OCI-LY7 (cell line): Measurements from ENCODE around the gene USF2. TPM values are rescaled to one million over a fixed set of nuclear protein-coding genes. Genes with fewer than 3 reads are reported as not detected.

Experiments used
- BruUV-seq: library from RNA; stranded (reverse); fragments of 400-500 nt; replicated peaks from 2 replicates; lab custom pipeline; 2021; lab: Mats Ljungman, UMichigan
- CTCF ChIA-PET: fragments of 300-600 bp; sonication (Branson Sonifier 250); formaldehyde crosslinking; loops from one replicate; lab custom pipeline; 2022; ENCODE audit warnings: antibody characterized with exemption; ENCODE audit not compliant: unreplicated experiment; lab: Charles Lee
- POLR2A ChIA-PET: fragments of 300-600 bp; sonication (Branson Sonifier 250); formaldehyde crosslinking; loops from one replicate; lab custom pipeline; 2022; ENCODE audit warnings: antibody characterized with exemption; lab: Charles Lee
- DNase-seq: peaks from one replicate; pipeline ENCODE4 v3.0.0-alpha.2; 2015; ENCODE audit warnings: low spot score
- H2AFZ ChIP-seq: fragments of 200-600 bp; sonication (generic), shearing (Covaris generic); 2 replicates; pipeline ENCODE4 v1.6.1; 2014; ENCODE audit warnings: mild to moderate bottlenecking, antibody characterized with exemption, low read length, moderate library complexity
- H3K27ac ChIP-seq: fragments of 200-600 bp; sonication (generic); 2 replicates; pipeline ENCODE4 v1.5.1; 2014; ENCODE audit warnings: mixed run types, low read depth, mild to moderate bottlenecking, moderate library complexity, low read length, inconsistent platforms; ENCODE audit not compliant: poor library complexity, severe bottlenecking
- H3K36me3 ChIP-seq: fragments of 200-600 bp; sonication (generic); 2 replicates; pipeline ENCODE4 v1.6.1; 2014; ENCODE audit warnings: mild to moderate bottlenecking, antibody characterized with exemption, low read length, moderate library complexity, mixed read lengths; ENCODE audit not compliant: insufficient read depth
- H3K4me1 ChIP-seq: fragments of 200-600 bp; sonication (generic); 2 replicates; pipeline ENCODE4 v1.5.1; 2014; ENCODE audit warnings: mild to moderate bottlenecking, low read length; ENCODE audit not compliant: insufficient read depth, poor library complexity, severe bottlenecking
- H3K4me2 ChIP-seq: fragments of 200-600 bp; sonication (generic); 2 replicates; pipeline ENCODE4 v1.6.1; 2014; ENCODE audit warnings: mild to moderate bottlenecking, low read length
- H3K4me3 ChIP-seq: fragments of 200-600 bp; sonication (generic); 2 replicates; pipeline ENCODE4 v1.5.1; 2014; ENCODE audit warnings: mild to moderate bottlenecking, low read depth, low read length; ENCODE audit not compliant: poor library complexity, severe bottlenecking
- H3K79me2 ChIP-seq: fragments of 200-600 bp; sonication (generic); 2 replicates; pipeline ENCODE4 v1.6.1; 2016; ENCODE audit warnings: low read depth, mild to moderate bottlenecking, low read length, moderate library complexity, mixed read lengths; ENCODE audit not compliant: insufficient read depth
- H3K9me2 ChIP-seq: fragments of 200-600 bp; sonication (generic); 2 replicates; pipeline ENCODE4 v1.6.1; 2016; ENCODE audit warnings: mild to moderate bottlenecking, low read length, mixed read lengths; ENCODE audit not compliant: insufficient read depth
- H3K9me3 ChIP-seq: fragments of 200-600 bp; sonication (generic); 2 replicates; pipeline ENCODE4 v1.6.1; 2014; ENCODE audit warnings: mild to moderate bottlenecking, mixed run types, low read length, mixed read lengths
- H4K20me1 ChIP-seq: fragments of 200-600 bp; sonication (generic); 2 replicates; pipeline ENCODE4 v1.6.1; 2014; ENCODE audit warnings: mild to moderate bottlenecking, antibody characterized with exemption, low read length, moderate library complexity, mixed read lengths; ENCODE audit not compliant: insufficient read depth
- CTCF ChIP-seq: fragments of 200-600 bp; sonication (generic); conservative IDR thresholded peaks from 2 replicates; pipeline ENCODE4 v1.5.1; 2014; ENCODE audit warnings: mild to moderate bottlenecking, antibody characterized with exemption, low read length, moderate library complexity, mixed read lengths
- EZH2phosphoT487 ChIP-seq: fragments of 200-600 bp; sonication (generic); IDR thresholded peaks from 2 replicates; pipeline ENCODE4 v1.6.1; 2018; ENCODE audit warnings: low read depth, borderline replicate concordance, mild to moderate bottlenecking, mixed run types, antibody characterized with exemption, low read length, moderate library complexity, mixed read lengths
- intact Hi-C: fragments of 100-400 bp; cut with micrococcal nuclease; formaldehyde crosslinking; loops from one replicate; pipeline ENCODE4 v1.10.0; 2022; ENCODE audit not compliant: unreplicated experiment
- total RNA-seq, 2 experiments: library from RNA; depleted of rRNA in 1 of 2; stranded (reverse); fragments of >200 nt in 1 of 2; shearing (Covaris generic) in 1 of 2; gene quantifications; 2 replicates each; pipeline ENCODE4 v1.2.3, GENCODE V29; 2014 to 2022

Gene USF2
- total RNA-seq, 2 experiments from 2014 or later = 105 to 155 TPM

GRCh38 chr19:35254341-35255297, 14.1 kb upstream of the USF2 start:
- H3K4me3 ChIP-seq = no peak overlapping the region
- TF ChIP-seq EZH2phosphoT487 (no peak), CTCF (no peak)
- no TSS peak for BruUV-seq
- ChIA-PET POLR2A (interaction anchor here (0.6 kb wide), 1 partner anchor 262 kb away, joined by 3 read pairs; no protein-coding TSS in a partner anchor), CTCF (no interaction called here)
- H3K4me2 ChIP-seq = no peak overlapping the region
- no peaks in the 10 kb centered on the region for H4K20me1 ChIP-seq
- DNase-seq = no peak
- no peaks in the 10 kb centered on the region for H3K9me3 ChIP-seq
- intact Hi-C loops = no loop called here
- peaks cover 46% of the 10 kb centered on the region for H3K36me3 ChIP-seq
- H3K79me2 ChIP-seq = peaks cover 3% of the 10 kb centered on the region; the same call in 1 of the 2 replicates
- H3K27ac ChIP-seq = no peak overlapping the region
- H3K9me2 ChIP-seq = no peaks in the 10 kb centered on the region
- H3K4me1 ChIP-seq = peaks cover 10% of the 10 kb centered on the region
- H2AFZ ChIP-seq = no peak overlapping the region

DNA sequence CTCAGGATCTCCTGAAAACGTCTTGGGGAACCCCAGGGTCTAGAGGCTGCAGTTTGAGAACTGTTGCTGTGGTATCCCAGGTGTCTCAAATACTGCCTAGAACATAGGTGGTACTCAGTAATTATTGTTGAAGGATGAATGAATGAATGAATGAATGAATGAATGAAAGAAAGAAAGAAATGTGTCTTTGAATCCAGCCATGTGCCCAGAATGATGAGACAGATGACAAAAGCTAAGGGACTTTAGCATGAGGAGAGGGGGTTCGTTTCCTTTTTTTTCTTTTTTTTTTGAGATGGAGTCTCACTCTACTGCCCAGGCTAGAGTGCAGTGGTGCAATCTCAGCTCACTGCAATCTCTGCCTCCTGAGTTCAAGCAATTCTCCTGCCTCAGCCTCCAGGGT, 12.2 kb upstream of the USF2 start:
- no peak for DNase-seq
- no peak for TF ChIP-seq CTCF
- TF ChIP-seq EZH2phosphoT487 = no peak
- H3K9me3 ChIP-seq = no peaks in the 10 kb centered on the region
- no peaks in the 10 kb centered on the region for H4K20me1 ChIP-seq
- H3K9me2 ChIP-seq = no peaks in the 10 kb centered on the region
- POLR2A ChIA-PET = no interaction called here
- H3K4me3 ChIP-seq = no peak overlapping the region
- no peak overlapping the region for H2AFZ ChIP-seq
- CTCF ChIA-PET = no interaction called here
- H3K27ac ChIP-seq = no peak overlapping the region
- intact Hi-C loops = no loop called here
- H3K4me2 ChIP-seq = no peak overlapping the region
- no peaks in the 10 kb centered on the region for H3K79me2 ChIP-seq
- H3K36me3 ChIP-seq = peaks cover 42% of the 10 kb centered on the region
- peaks cover 4% of the 10 kb centered on the region for H3K4me1 ChIP-seq
- no TSS peak for BruUV-seq

DNA sequence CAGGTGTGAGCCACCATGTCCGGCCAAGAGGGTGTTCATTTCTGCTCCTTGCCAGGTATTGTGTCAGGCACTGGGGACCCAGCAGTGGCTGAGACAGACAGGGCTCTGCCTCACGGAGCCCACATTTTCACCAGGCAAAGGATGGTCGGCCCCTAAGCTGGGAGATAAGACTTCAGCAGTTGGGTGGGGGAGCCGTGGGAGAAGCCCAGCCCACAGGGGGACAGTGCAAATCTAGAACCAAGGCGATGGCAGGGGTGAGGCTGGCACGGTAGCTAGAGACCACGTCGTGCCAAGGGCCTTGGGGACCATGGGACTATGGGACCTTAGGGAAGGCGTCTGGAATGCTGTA, 11.7 kb upstream of the USF2 start:
- Histone ChIP-seq H4K20me1 (no peaks in the 10 kb centered on the region), H3K4me3 (no peak overlapping the region), H3K27ac (no peak overlapping the region), H3K36me3 (peaks cover 44% of the 10 kb centered on the region), H3K4me2 (no peak overlapping the region), H3K79me2 (no peaks in the 10 kb centered on the region), H3K4me1 (peaks cover 4% of the 10 kb centered on the region), H3K9me2 (no peaks in the 10 kb centered on the region), H3K9me3 (no peaks in the 10 kb centered on the region), H2AFZ (no peak overlapping the region)
- ChIA-PET CTCF (no interaction called here), POLR2A (no interaction called here)
- BruUV-seq = no TSS peak
- intact Hi-C loops = no loop called here
- no peak for TF ChIP-seq CTCF
- TF ChIP-seq EZH2phosphoT487 = no peak
- DNase-seq = no peak
